Measurements from ENCODE around the gene RSRC1. TPM values are rescaled to one million over a fixed set of nuclear protein-coding genes. Genes with fewer than 3 reads are reported as not detected.

RSRC1 gene
- total and polyA plus RNA-seq, 7 donors: 12.9 to 27.2 (median 19.7) TPM

DNA sequence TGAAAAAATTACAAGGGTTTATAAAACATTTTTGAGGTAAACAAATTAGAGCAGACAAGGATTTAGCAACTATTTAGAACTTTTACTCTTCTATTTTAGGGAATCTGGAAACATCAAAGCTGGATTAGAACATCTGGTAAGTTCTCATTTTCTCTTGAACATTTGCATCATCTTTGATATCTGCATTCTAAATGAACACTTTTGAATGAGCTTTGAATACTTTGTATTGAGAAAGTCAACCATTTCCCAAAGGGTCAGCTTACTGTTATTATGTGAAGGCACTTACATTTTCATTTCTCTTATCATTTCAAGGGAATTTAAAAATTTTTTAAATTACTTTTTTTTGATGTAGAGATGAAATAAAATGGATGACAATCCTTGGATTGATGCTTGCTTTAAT, 188.1 kb downstream of the RSRC1 start:
- Histone ChIP-seq H3K9me3 (no peaks in the 10 kb centered on the region), H3K36me3 (ENCODE audit: insufficient read depth in 1 of 2, low read depth in 1 of 2) (no peaks in the 10 kb centered on the region), H3K4me1 (no peaks in the 10 kb centered on the region), H3K4me3 (no peak overlapping the region), H3K27me3 (ENCODE audit: insufficient read depth in 3 of 3, low read length in 2 of 3) (no peaks in the 10 kb centered on the region), H3K27ac (no peak overlapping the region)
- intact Hi-C loops (cut with DNase I): no loop called here
- DNase-seq (no peak), ATAC-seq (no peak)
- TF ChIP-seq, protein P1, sequence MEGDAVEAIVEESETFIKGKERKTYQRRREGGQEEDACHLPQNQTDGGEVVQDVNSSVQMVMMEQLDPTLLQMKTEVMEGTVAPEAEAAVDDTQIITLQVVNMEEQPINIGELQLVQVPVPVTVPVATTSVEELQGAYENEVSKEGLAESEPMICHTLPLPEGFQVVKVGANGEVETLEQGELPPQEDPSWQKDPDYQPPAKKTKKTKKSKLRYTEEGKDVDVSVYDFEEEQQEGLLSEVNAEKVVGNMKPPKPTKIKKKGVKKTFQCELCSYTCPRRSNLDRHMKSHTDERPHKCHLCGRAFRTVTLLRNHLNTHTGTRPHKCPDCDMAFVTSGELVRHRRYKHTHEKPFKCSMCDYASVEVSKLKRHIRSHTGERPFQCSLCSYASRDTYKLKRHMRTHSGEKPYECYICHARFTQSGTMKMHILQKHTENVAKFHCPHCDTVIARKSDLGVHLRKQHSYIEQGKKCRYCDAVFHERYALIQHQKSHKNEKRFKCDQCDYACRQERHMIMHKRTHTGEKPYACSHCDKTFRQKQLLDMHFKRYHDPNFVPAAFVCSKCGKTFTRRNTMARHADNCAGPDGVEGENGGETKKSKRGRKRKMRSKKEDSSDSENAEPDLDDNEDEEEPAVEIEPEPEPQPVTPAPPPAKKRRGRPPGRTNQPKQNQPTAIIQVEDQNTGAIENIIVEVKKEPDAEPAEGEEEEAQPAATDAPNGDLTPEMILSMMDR (IDR thresholded peaks at IDR 0.05): no peak

DNA sequence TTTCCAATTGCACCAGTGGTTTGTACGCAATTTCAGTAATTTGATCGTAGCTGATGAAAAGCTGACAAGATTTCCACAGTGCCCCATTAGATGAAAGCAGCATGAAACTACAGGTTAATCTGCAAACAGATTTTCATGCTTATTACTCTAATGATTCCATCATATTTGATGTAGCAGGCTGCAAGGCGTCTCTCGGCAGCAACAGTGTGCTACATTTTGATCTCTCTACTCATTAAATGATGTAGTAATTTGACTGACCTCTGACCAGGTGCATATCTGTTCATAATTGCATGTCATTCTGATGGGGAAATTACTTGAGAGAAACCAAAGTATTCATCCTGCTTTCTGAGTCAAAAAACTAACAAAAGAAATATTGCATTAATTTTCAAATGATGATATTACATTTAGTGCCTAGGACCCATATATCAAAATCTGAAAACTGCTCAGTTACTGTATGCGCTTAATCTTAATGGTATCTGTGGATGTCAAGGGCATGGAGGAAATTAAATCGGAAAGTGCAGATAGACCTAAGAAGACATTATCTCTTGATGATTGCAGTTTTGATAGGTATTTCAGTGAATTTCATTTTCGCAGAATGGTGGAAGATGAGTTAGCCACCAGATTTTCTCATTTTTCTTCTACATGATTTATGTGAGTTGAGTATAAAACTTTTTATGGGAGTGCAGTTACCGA, 198.5 kb downstream of the RSRC1 start:
- Histone ChIP-seq H3K4me1 (no peaks in the 10 kb centered on the region), H3K27ac (no peak overlapping the region), H3K4me3 (no peak overlapping the region), H3K9me3 (no peaks in the 10 kb centered on the region), H3K36me3 (ENCODE audit: insufficient read depth in 1 of 2, low read depth in 1 of 2) (no peaks in the 10 kb centered on the region), H3K27me3 (ENCODE audit: insufficient read depth in 3 of 3, low read length in 2 of 3) (no peaks in the 10 kb centered on the region)
- DNase-seq (no peak), ATAC-seq (no peak)
- intact Hi-C loops (cut with DNase I): no loop called here
- TF ChIP-seq, protein P1 (IDR thresholded peaks at IDR 0.05): no peak
- 93 to 96% (median 94%) methylated on average over 8 of the region's 8 CpGs for WGBS, 3 donors

DNA sequence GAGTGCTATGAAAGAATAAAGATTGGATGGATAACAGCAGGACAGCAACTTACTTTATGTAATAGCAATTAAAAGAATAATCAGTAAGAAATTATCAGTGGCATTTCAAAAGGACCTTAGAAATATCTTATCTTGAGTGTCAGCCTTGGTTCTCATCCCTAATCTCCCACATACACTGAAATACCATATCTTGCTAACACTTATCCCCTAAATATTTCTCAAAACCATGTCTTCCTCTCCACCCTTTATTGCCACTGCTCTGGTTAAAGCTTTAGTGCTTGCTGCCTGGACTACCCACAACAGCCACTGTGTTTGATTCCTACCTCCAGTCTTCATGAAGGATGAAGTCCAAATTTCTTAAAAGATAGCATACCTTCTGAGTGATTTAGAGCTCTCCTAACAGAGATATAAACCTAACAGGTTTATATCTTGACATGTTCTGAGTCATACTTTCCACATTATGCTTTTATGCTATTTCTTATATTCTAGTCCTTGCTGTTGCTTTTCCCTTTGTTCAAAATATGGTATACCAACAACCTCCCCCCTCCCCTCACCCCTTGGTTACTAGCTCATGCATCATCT, 202.8 kb downstream of the RSRC1 start:
- ATAC-seq: no peak
- H3K27ac ChIP-seq: no peak overlapping the region
- H3K27me3 ChIP-seq (ENCODE audit: insufficient read depth in 3 of 3, low read length in 2 of 3): no peaks in the 10 kb centered on the region
- no peaks in the 10 kb centered on the region for H3K36me3 ChIP-seq (ENCODE audit: insufficient read depth in 1 of 2, low read depth in 1 of 2)
- no peaks in the 10 kb centered on the region for H3K4me1 ChIP-seq
- H3K9me3 ChIP-seq: no peaks in the 10 kb centered on the region
- TF ChIP-seq, protein P1 (IDR thresholded peaks at IDR 0.05): no peak
- no peak for DNase-seq
- H3K4me3 ChIP-seq: no peak overlapping the region
- intact Hi-C loops (cut with DNase I): no loop called here

DNA sequence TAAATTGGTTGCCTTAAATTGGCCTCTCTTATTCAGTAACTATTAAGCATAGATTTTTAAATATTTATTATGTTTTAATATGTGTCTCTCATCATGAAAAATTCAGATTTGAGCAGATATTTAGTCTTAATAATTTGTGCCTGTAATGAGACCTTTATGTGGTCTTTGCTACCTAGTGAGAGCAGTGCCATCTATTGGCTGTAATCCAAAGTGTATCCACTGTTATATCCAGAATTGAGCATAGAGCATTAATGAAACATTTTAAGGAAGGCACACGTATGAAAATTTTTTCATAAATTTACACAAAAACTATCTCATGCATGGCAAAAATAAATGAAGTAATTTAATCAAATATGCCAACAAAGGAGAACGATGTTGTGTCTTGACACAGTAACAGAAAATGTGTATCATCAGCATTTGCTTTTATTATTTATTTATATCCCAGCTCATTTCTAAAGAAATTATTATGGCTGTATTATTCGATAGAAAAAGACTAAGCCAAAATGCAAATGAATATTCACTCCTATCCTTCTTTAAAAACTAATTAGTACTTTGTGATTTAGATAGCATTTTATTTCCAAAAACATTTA, 203.5 kb downstream of the RSRC1 start:
- intact Hi-C loops (cut with DNase I): no loop called here
- ATAC-seq (no peak), DNase-seq (no peak)
- Histone ChIP-seq H3K9me3 (no peaks in the 10 kb centered on the region), H3K36me3 (ENCODE audit: insufficient read depth in 1 of 2, low read depth in 1 of 2) (no peaks in the 10 kb centered on the region), H3K4me3 (no peak overlapping the region), H3K27me3 (ENCODE audit: insufficient read depth in 3 of 3, low read length in 2 of 3) (no peaks in the 10 kb centered on the region), H3K4me1 (no peaks in the 10 kb centered on the region), H3K27ac (no peak overlapping the region)
- 36 to 52% (median 42%) methylated on average over 3 of the region's 3 CpGs for WGBS, 3 donors
- TF ChIP-seq, protein P1 (IDR thresholded peaks at IDR 0.05): no peak
